SH-SY5Y (cell line): Measurements from ENCODE around the gene CLMN.

Source experiments
- GATA2 ChIP-seq: IDR thresholded peaks from 2 replicates; pipeline ENCODE4 v1.6.1; 2011; ENCODE audit warnings: mild to moderate bottlenecking, low read depth, low read length
- GATA3 ChIP-seq: IDR thresholded peaks from 2 replicates; pipeline ENCODE4 v1.6.1; 2011; ENCODE audit warnings: low read depth, mild to moderate bottlenecking, low read length, moderate library complexity

GRCh38 chr14:95326987-95327386, 7.3 kb upstream of the CLMN start:
- TF ChIP-seq GATA3: no peak
- no peak for TF ChIP-seq GATA2
